ENCODE measurements around the gene KRTAP2-1.
"Not testable (repeated sequence)": the region's sequence is repeated elsewhere in the genome, so short reads cannot be mapped to it uniquely, and the experiment has no call there.

KRTAP2-1 gene

GRCh38 chr17:41037853-41038350, 9.2 kb downstream of the KRTAP2-1 start:
- Histone ChIP-seq H3K9ac (ENCODE audit: low read length) (no peak overlapping the region), H3K4me3 (ENCODE audit: low read depth, low read length) (no peak overlapping the region), H3K79me1 (ENCODE audit: low read length) (no peaks in the 10 kb centered on the region), H3K14ac (ENCODE audit: low read length) (no peak overlapping the region), H3K4ac (ENCODE audit: low read depth, low read length) (no peak overlapping the region), H3K4me1 (ENCODE audit: control insufficient read depth in 1 of 2, insufficient read depth in 2 of 2, low read length in 2 of 2) (no peaks in the 10 kb centered on the region), H4K8ac (ENCODE audit: low read depth, low read length) (no peak overlapping the region), H4K12ac (ENCODE audit: low read depth, low read length) (no peak overlapping the region), H3K27ac (ENCODE audit: low read depth, low read length) (no peak overlapping the region), H4K91ac (ENCODE audit: low read depth, low read length) (no peak overlapping the region), H2AFZ (ENCODE audit: insufficient read depth, low read length, poor library complexity) (no peak overlapping the region), H3K27me3 (ENCODE audit: insufficient read depth, low read length) (no peaks in the 10 kb centered on the region), H3K4me2 (ENCODE audit: low read length) (no peak overlapping the region), H3K23ac (ENCODE audit: low read length) (no peak overlapping the region), H2BK120ac (ENCODE audit: insufficient read depth, low read length, poor library complexity) (no peak overlapping the region), H2AK5ac (ENCODE audit: low read length) (no peak overlapping the region), H3K18ac (ENCODE audit: low read length) (no peak overlapping the region), H2BK12ac (ENCODE audit: low read length) (no peak overlapping the region), H3K79me2 (ENCODE audit: control insufficient read depth, insufficient read depth, low read length, poor library complexity) (no peaks in the 10 kb centered on the region), H3K9me3 (ENCODE audit: insufficient read depth, low read depth, low read length) (no peaks in the 10 kb centered on the region), H3K36me3 (ENCODE audit: control insufficient read depth in 1 of 2, insufficient read depth in 2 of 2, low read length in 2 of 2) (no peaks in the 10 kb centered on the region), H2BK5ac (ENCODE audit: low read depth, low read length, poor library complexity) (no peak overlapping the region)
- WGBS (ENCODE audit: extremely low coverage, insufficient coverage, insufficient read length) = no CpG with 5 or more reads among the region's 2 CpGs
- no peak for DNase-seq

- not testable (repeated sequence) for H3K9me3 ChIP-seq (ENCODE audit: insufficient read depth, low read depth, low read length); H2AFZ ChIP-seq (ENCODE audit: insufficient read depth, low read length, poor library complexity); H2BK5ac ChIP-seq (ENCODE audit: low read depth, low read length, poor library complexity); H3K18ac ChIP-seq (ENCODE audit: low read length); H3K9ac ChIP-seq (ENCODE audit: low read length); H3K79me2 ChIP-seq (ENCODE audit: control insufficient read depth, insufficient read depth, low read length, poor library complexity); H3K27ac ChIP-seq (ENCODE audit: low read depth, low read length); H2BK12ac ChIP-seq (ENCODE audit: low read length); H3K4ac ChIP-seq (ENCODE audit: low read depth, low read length); H4K91ac ChIP-seq (ENCODE audit: low read depth, low read length); H3K27me3 ChIP-seq (ENCODE audit: insufficient read depth, low read length); H3K4me1 ChIP-seq (ENCODE audit: control insufficient read depth in 1 of 2, insufficient read depth in 2 of 2, low read length in 2 of 2); H3K79me1 ChIP-seq (ENCODE audit: low read length); H2AK5ac ChIP-seq (ENCODE audit: low read length); H3K14ac ChIP-seq (ENCODE audit: low read length); H4K12ac ChIP-seq (ENCODE audit: low read depth, low read length); H2BK120ac ChIP-seq (ENCODE audit: insufficient read depth, low read length, poor library complexity); H3K23ac ChIP-seq (ENCODE audit: low read length); H3K4me3 ChIP-seq (ENCODE audit: low read depth, low read length); H4K8ac ChIP-seq (ENCODE audit: low read depth, low read length); DNase-seq; H3K36me3 ChIP-seq (ENCODE audit: control insufficient read depth in 1 of 2, insufficient read depth in 2 of 2, low read length in 2 of 2); H3K4me2 ChIP-seq (ENCODE audit: low read length)
- WGBS (ENCODE audit: extremely low coverage, insufficient coverage, insufficient read length) = no CpG with 5 or more reads among the region's 10 CpGs
Measured at GRCh38 chr17:41034346-41034935, 12.7 kb downstream of the KRTAP2-1 start, which contains the start of gene KRTAP1-3. KRTAP1-3 (minus strand) TSS chr17:41034874; CDS start chr17:41034821, 53 bp downstream.

GRCh38 chr17:41029633-41030245, 17.4 kb downstream of the KRTAP2-1 start, which contains the start of gene KRTAP1-4:
KRTAP1-4 (minus strand) TSS chr17:41030195; CDS start chr17:41030078, 117 bp downstream.
- Histone ChIP-seq H3K4me3 (ENCODE audit: low read depth, low read length) (no peak within 1 kb of the TSS), H3K9ac (ENCODE audit: low read length) (no peak within 1 kb of the TSS), H3K9me3 (ENCODE audit: insufficient read depth, low read depth, low read length) (no peaks in the 10 kb centered on the region), H2BK120ac (ENCODE audit: insufficient read depth, low read length, poor library complexity) (no peak within 1 kb of the TSS), H3K27me3 (ENCODE audit: insufficient read depth, low read length) (no peaks in the 10 kb centered on the region), H3K79me2 (ENCODE audit: control insufficient read depth, insufficient read depth, low read length, poor library complexity) (no peaks in the 10 kb centered on the region), H3K4me1 (ENCODE audit: control insufficient read depth in 1 of 2, insufficient read depth in 2 of 2, low read length in 2 of 2) (no peaks in the 10 kb centered on the region), H3K79me1 (ENCODE audit: low read length) (no peaks in the 10 kb centered on the region), H3K27ac (ENCODE audit: low read depth, low read length) (no peak within 1 kb of the TSS), H3K36me3 (ENCODE audit: control insufficient read depth in 1 of 2, insufficient read depth in 2 of 2, low read length in 2 of 2) (no peaks in the 10 kb centered on the region), H3K4me2 (ENCODE audit: low read length) (no peak within 1 kb of the TSS), H4K12ac (ENCODE audit: low read depth, low read length) (no peak within 1 kb of the TSS), H3K14ac (ENCODE audit: low read length) (no peak within 1 kb of the TSS), H2BK5ac (ENCODE audit: low read depth, low read length, poor library complexity) (no peak within 1 kb of the TSS), H2BK12ac (ENCODE audit: low read length) (no peak within 1 kb of the TSS), H3K4ac (ENCODE audit: low read depth, low read length) (no peak within 1 kb of the TSS), H3K18ac (ENCODE audit: low read length) (no peak within 1 kb of the TSS), H4K91ac (ENCODE audit: low read depth, low read length) (no peak within 1 kb of the TSS), H2AFZ (ENCODE audit: insufficient read depth, low read length, poor library complexity) (no peak within 1 kb of the TSS), H4K8ac (ENCODE audit: low read depth, low read length) (no peak within 1 kb of the TSS), H2AK5ac (ENCODE audit: low read length) (no peak within 1 kb of the TSS), H3K23ac (ENCODE audit: low read length) (no peak within 1 kb of the TSS)
- no peak for DNase-seq
- WGBS (ENCODE audit: extremely low coverage, insufficient coverage, insufficient read length) = no CpG with 5 or more reads among the region's 12 CpGs

DNA sequence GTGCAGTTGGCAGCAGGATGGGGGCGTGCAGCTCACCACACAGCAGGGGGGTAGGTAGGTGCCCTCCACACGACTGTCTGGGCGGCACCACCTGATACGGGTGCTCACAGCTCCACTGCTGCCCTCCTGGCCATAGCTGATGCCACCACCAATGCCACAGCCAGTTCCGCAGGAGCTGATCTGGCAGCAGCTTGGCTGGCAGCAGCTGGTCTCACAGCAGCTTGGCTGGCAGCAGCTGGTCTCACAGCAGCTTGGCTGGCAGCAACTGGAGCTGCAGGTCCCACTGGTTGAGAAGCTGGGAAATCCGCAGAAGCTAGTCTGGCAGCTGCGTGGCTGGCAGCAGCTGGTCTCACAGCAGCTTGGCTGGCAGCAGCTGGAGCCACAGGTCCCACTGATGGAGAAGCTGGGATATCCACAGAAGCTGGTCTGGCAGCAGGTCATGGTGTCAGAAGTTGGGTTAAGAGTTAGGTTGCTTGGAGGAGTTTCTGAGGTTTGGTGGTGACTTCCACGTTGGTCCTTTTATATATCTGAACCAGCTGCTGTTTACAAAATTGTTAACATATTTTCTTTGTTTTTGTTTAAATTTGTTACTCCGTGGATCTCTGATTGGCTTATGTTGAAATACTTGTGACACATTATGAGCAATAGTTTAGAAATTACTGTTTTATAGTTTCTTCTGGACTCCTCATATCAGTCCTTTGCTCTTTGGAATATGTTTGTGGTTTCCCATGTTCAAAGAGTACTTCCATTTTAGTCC, 20.2 kb downstream of the KRTAP2-1 start, which contains the start of gene KRTAP1-5:
KRTAP1-5 (minus strand) TSS at position 494 of the 757 bp plus-strand sequence; CDS start at position 441, 53 bp downstream.
- Histone ChIP-seq H2AK5ac (ENCODE audit: low read length) (no peak within 1 kb of the TSS), H3K23ac (ENCODE audit: low read length) (no peak within 1 kb of the TSS), H3K18ac (ENCODE audit: low read length) (no peak within 1 kb of the TSS), H4K12ac (ENCODE audit: low read depth, low read length) (no peak within 1 kb of the TSS), H3K4me3 (ENCODE audit: low read depth, low read length) (no peak within 1 kb of the TSS), H3K4me2 (ENCODE audit: low read length) (no peak within 1 kb of the TSS), H3K9ac (ENCODE audit: low read length) (no peak within 1 kb of the TSS), H3K9me3 (ENCODE audit: insufficient read depth, low read depth, low read length) (no peaks in the 10 kb centered on the region), H2AFZ (ENCODE audit: insufficient read depth, low read length, poor library complexity) (no peak within 1 kb of the TSS), H2BK12ac (ENCODE audit: low read length) (no peak within 1 kb of the TSS), H3K27me3 (ENCODE audit: insufficient read depth, low read length) (no peaks in the 10 kb centered on the region), H4K8ac (ENCODE audit: low read depth, low read length) (no peak within 1 kb of the TSS), H3K4me1 (ENCODE audit: control insufficient read depth in 1 of 2, insufficient read depth in 2 of 2, low read length in 2 of 2) (no peaks in the 10 kb centered on the region), H4K91ac (ENCODE audit: low read depth, low read length) (no peak within 1 kb of the TSS), H3K4ac (ENCODE audit: low read depth, low read length) (no peak within 1 kb of the TSS), H3K79me1 (ENCODE audit: low read length) (no peaks in the 10 kb centered on the region), H2BK120ac (ENCODE audit: insufficient read depth, low read length, poor library complexity) (no peak within 1 kb of the TSS), H2BK5ac (ENCODE audit: low read depth, low read length, poor library complexity) (no peak within 1 kb of the TSS), H3K36me3 (ENCODE audit: control insufficient read depth in 1 of 2, insufficient read depth in 2 of 2, low read length in 2 of 2) (no peaks in the 10 kb centered on the region), H3K14ac (ENCODE audit: low read length) (no peak within 1 kb of the TSS), H3K27ac (ENCODE audit: low read depth, low read length) (no peak within 1 kb of the TSS), H3K79me2 (ENCODE audit: control insufficient read depth, insufficient read depth, low read length, poor library complexity) (no peaks in the 10 kb centered on the region)
- DNase-seq = peak in 1 of 2 donors; percentile 31
- WGBS (ENCODE audit: extremely low coverage, insufficient coverage, insufficient read length) = no CpG with 5 or more reads among the region's 9 CpGs

Data from trophoblast cell (in vitro differentiated cells and primary cell).